ENCODE measurements around the gene ZCWPW2. TPM values are rescaled to one million over a fixed set of nuclear protein-coding genes. Genes with fewer than 3 reads are reported as not detected.

ZCWPW2 gene
- total and polyA plus RNA-seq, 9 of the 15 experiments (the other 6 are each of a cell fraction or from before 2014, with no cell fraction given) = 0.10 to 0.77 (median 0.44) TPM

DNA sequence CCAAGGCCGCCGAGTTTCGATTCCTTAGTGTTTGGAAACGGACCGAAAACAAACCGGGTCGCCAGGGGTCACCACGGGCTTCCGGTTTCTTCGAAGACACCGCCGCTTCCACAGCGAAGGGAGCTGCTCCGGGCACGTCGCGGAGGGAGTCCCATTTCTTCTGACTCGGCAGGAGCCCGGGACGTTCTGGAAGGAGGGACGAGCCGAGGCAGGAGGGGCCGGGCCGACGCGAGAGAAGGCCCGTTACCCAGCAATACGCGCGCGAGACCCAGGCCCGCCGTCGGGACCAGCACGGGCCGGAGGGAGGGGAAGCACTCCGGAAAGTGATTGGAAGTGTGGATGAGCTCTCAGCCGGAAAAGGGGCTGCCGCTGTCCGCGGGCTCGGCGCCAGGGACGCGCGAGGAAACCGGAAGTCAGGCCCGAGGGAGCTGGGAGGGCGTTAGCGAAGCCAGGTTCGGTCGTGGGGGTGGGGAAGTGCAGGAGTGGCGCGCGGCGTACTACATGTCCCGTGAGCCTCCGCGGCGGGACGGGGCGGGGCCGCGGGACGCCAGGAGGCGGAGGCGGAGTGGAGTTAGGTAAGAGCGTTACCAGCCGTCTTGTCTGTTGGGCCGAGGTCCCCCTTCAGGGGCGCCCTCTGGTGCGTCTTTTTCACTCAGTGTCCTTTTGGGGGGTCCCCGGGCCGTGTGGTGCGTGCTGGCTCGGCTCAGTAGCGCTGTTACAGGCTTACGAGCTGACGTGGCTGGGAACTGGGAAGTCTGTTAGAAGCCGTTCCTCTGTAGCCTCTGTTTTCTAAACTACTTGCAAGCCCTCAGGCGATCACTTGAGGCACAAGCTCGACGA lies at the start of gene ZCWPW2, which contains the start of gene AZI2 (continued):
- TF ChIP-seq, protein P1, sequence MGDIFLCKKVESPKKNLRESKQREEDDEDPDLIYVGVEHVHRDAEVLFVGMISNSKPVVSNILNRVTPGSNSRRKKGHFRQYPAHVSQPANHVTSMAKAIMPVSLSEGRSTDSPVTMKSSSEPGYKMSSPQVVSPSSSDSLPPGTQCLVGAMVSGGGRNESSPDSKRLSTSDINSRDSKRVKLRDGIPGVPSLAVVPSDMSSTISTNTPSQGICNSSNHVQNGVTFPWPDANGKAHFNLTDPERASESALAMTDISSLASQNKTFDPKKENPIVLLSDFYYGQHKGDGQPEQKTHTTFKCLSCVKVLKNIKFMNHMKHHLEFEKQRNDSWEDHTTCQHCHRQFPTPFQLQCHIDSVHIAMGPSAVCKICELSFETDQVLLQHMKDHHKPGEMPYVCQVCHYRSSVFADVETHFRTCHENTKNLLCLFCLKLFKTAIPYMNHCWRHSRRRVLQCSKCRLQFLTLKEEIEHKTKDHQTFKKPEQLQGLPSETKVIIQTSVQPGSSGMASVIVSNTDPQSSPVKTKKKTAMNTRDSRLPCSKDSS (IDR thresholded peaks at IDR 0.05; ENCODE audit: low read depth, partially characterized antibody) = no peak
- TF ChIP-seq, protein P2, sequence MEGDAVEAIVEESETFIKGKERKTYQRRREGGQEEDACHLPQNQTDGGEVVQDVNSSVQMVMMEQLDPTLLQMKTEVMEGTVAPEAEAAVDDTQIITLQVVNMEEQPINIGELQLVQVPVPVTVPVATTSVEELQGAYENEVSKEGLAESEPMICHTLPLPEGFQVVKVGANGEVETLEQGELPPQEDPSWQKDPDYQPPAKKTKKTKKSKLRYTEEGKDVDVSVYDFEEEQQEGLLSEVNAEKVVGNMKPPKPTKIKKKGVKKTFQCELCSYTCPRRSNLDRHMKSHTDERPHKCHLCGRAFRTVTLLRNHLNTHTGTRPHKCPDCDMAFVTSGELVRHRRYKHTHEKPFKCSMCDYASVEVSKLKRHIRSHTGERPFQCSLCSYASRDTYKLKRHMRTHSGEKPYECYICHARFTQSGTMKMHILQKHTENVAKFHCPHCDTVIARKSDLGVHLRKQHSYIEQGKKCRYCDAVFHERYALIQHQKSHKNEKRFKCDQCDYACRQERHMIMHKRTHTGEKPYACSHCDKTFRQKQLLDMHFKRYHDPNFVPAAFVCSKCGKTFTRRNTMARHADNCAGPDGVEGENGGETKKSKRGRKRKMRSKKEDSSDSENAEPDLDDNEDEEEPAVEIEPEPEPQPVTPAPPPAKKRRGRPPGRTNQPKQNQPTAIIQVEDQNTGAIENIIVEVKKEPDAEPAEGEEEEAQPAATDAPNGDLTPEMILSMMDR (IDR thresholded peaks at IDR 0.05 in 2 of 3, conservative IDR thresholded peaks at IDR 0.05 in 1 of 3; ENCODE audit: insufficient read depth in 2 of 3, low read depth in 1 of 3, low read length in 3 of 3) = peak; percentile 40 to 50 (median 45); a peak in 5 of 6 replicates
- TF ChIP-seq, protein P3, sequence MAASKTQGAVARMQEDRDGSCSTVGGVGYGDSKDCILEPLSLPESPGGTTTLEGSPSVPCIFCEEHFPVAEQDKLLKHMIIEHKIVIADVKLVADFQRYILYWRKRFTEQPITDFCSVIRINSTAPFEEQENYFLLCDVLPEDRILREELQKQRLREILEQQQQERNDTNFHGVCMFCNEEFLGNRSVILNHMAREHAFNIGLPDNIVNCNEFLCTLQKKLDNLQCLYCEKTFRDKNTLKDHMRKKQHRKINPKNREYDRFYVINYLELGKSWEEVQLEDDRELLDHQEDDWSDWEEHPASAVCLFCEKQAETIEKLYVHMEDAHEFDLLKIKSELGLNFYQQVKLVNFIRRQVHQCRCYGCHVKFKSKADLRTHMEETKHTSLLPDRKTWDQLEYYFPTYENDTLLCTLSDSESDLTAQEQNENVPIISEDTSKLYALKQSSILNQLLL (CRISPR knock-in tag; IDR thresholded peaks at IDR 0.05; ENCODE audit: borderline replicate concordance) = no peak
- TF ChIP-seq RNF2 (IDR thresholded peaks at IDR 0.05) = no peak; the same call in none of the 2 replicates
- TF ChIP-seq, protein P4, sequence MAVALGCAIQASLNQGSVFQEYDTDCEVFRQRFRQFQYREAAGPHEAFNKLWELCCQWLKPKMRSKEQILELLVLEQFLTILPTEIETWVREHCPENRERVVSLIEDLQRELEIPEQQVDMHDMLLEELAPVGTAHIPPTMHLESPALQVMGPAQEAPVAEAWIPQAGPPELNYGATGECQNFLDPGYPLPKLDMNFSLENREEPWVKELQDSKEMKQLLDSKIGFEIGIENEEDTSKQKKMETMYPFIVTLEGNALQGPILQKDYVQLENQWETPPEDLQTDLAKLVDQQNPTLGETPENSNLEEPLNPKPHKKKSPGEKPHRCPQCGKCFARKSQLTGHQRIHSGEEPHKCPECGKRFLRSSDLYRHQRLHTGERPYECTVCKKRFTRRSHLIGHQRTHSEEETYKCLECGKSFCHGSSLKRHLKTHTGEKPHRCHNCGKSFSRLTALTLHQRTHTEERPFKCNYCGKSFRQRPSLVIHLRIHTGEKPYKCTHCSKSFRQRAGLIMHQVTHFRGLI (CRISPR knock-in tag; IDR thresholded peaks at IDR 0.05) = no peak
- TF ChIP-seq NUFIP1 (IDR thresholded peaks at IDR 0.05; ENCODE audit: partially characterized antibody) = no peak
- TF ChIP-seq ZNF384 (IDR thresholded peaks at IDR 0.05; ENCODE audit: low read depth, low read length) = no peak
- no peak for TF ChIP-seq CBFB (CRISPR knock-in tag; IDR thresholded peaks at IDR 0.05)
- TF ChIP-seq ATF7 (IDR thresholded peaks at IDR 0.05) = peak; percentile 69
- TF ChIP-seq PHTF2 (CRISPR knock-in tag; IDR thresholded peaks at IDR 0.05) = no peak
- no peak for TF ChIP-seq ILF3 (IDR thresholded peaks at IDR 0.05; ENCODE audit: borderline replicate concordance)
- peak; percentile 79 for TF ChIP-seq ZNF644 (tag; IDR thresholded peaks at IDR 0.05; ENCODE audit: low read depth)
- TF ChIP-seq, protein P5, sequence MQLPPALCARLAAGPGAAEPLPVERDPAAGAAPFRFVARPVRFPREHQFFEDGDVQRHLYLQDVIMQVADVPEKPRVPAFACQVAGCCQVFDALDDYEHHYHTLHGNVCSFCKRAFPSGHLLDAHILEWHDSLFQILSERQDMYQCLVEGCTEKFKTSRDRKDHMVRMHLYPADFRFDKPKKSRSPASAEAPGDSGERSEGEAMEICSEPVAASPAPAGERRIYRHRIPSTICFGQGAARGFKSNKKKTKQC (CRISPR knock-in tag; IDR thresholded peaks at IDR 0.05) = peak; percentile 82
- TF ChIP-seq, protein P6, sequence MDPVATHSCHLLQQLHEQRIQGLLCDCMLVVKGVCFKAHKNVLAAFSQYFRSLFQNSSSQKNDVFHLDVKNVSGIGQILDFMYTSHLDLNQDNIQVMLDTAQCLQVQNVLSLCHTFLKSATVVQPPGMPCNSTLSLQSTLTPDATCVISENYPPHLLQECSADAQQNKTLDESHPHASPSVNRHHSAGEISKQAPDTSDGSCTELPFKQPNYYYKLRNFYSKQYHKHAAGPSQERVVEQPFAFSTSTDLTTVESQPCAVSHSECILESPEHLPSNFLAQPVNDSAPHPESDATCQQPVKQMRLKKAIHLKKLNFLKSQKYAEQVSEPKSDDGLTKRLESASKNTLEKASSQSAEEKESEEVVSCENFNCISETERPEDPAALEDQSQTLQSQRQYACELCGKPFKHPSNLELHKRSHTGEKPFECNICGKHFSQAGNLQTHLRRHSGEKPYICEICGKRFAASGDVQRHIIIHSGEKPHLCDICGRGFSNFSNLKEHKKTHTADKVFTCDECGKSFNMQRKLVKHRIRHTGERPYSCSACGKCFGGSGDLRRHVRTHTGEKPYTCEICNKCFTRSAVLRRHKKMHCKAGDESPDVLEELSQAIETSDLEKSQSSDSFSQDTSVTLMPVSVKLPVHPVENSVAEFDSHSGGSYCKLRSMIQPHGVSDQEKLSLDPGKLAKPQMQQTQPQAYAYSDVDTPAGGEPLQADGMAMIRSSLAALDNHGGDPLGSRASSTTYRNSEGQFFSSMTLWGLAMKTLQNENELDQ (CRISPR knock-in tag; IDR thresholded peaks at IDR 0.05; ENCODE audit: borderline replicate concordance) = peak; percentile 28; the same call in 1 of the 2 replicates
